ENCODE results near the gene FTSJ3.

- TF ChIP-seq ZMAT3 (CRISPR knock-in tag; conservative IDR thresholded peaks at IDR 0.05) = no peak
- no peak for TF ChIP-seq JUN (CRISPR knock-in tag; IDR thresholded peaks at IDR 0.05)
- TF ChIP-seq, protein P1, sequence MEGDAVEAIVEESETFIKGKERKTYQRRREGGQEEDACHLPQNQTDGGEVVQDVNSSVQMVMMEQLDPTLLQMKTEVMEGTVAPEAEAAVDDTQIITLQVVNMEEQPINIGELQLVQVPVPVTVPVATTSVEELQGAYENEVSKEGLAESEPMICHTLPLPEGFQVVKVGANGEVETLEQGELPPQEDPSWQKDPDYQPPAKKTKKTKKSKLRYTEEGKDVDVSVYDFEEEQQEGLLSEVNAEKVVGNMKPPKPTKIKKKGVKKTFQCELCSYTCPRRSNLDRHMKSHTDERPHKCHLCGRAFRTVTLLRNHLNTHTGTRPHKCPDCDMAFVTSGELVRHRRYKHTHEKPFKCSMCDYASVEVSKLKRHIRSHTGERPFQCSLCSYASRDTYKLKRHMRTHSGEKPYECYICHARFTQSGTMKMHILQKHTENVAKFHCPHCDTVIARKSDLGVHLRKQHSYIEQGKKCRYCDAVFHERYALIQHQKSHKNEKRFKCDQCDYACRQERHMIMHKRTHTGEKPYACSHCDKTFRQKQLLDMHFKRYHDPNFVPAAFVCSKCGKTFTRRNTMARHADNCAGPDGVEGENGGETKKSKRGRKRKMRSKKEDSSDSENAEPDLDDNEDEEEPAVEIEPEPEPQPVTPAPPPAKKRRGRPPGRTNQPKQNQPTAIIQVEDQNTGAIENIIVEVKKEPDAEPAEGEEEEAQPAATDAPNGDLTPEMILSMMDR (CRISPR knock-in tag; IDR thresholded peaks at IDR 0.05) = no peak
- TF ChIP-seq BHLHE40 (IDR thresholded peaks at IDR 0.05; ENCODE audit: low read length) = no peak
- TF ChIP-seq IKZF1 (IDR thresholded peaks at IDR 0.05) = no peak
- TF ChIP-seq, protein P2, sequence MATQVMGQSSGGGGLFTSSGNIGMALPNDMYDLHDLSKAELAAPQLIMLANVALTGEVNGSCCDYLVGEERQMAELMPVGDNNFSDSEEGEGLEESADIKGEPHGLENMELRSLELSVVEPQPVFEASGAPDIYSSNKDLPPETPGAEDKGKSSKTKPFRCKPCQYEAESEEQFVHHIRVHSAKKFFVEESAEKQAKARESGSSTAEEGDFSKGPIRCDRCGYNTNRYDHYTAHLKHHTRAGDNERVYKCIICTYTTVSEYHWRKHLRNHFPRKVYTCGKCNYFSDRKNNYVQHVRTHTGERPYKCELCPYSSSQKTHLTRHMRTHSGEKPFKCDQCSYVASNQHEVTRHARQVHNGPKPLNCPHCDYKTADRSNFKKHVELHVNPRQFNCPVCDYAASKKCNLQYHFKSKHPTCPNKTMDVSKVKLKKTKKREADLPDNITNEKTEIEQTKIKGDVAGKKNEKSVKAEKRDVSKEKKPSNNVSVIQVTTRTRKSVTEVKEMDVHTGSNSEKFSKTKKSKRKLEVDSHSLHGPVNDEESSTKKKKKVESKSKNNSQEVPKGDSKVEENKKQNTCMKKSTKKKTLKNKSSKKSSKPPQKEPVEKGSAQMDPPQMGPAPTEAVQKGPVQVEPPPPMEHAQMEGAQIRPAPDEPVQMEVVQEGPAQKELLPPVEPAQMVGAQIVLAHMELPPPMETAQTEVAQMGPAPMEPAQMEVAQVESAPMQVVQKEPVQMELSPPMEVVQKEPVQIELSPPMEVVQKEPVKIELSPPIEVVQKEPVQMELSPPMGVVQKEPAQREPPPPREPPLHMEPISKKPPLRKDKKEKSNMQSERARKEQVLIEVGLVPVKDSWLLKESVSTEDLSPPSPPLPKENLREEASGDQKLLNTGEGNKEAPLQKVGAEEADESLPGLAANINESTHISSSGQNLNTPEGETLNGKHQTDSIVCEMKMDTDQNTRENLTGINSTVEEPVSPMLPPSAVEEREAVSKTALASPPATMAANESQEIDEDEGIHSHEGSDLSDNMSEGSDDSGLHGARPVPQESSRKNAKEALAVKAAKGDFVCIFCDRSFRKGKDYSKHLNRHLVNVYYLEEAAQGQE (IDR thresholded peaks at IDR 0.05; ENCODE audit: borderline replicate concordance in 1 of 2, low read depth in 1 of 2, low read length in 2 of 2) = no peak
- no peak for TF ChIP-seq ETV6 (CRISPR knock-in tag; conservative IDR thresholded peaks at IDR 0.05)
- TF ChIP-seq ZNF614 (CRISPR knock-in tag; IDR thresholded peaks at IDR 0.05; ENCODE audit: borderline replicate concordance) = no peak
- TF ChIP-seq HMGXB4 (CRISPR knock-in tag; IDR thresholded peaks at IDR 0.05; ENCODE audit: borderline replicate concordance in 1 of 2, low read depth in 1 of 2) = no peak
- no peak for TF ChIP-seq NPAS2 (CRISPR knock-in tag; IDR thresholded peaks at IDR 0.05; ENCODE audit: borderline replicate concordance)
These were observed 17.5 kb downstream of the FTSJ3 start for GRCh38 chr17:63809970-63810369.

Measured in HepG2 (cell line).